Measurements from ENCODE around the gene SLC16A12. TPM values are rescaled to one million over a fixed set of nuclear protein-coding genes. Genes with fewer than 3 reads are reported as not detected.

SLC16A12 gene
- total RNA-seq, 2 experiments from 2014 or later: not detected

- Mint-ChIP-seq H3K4me1 (ENCODE audit: low read depth) (no peaks in the 10 kb centered on the region), H3K36me3 (ENCODE audit: low read depth) (no peaks in the 10 kb centered on the region), H3K4me3 (no peak overlapping the region), H3K27ac (no peak overlapping the region), H3K9me3 (no peaks in the 10 kb centered on the region), H3K27me3 (peaks cover 9% of the 10 kb centered on the region)
- intact Hi-C loops (cut with micrococcal nuclease): no loop called here
- no peak for DNase-seq
- no peak for ATAC-seq
- TF ChIP-seq, protein P1, sequence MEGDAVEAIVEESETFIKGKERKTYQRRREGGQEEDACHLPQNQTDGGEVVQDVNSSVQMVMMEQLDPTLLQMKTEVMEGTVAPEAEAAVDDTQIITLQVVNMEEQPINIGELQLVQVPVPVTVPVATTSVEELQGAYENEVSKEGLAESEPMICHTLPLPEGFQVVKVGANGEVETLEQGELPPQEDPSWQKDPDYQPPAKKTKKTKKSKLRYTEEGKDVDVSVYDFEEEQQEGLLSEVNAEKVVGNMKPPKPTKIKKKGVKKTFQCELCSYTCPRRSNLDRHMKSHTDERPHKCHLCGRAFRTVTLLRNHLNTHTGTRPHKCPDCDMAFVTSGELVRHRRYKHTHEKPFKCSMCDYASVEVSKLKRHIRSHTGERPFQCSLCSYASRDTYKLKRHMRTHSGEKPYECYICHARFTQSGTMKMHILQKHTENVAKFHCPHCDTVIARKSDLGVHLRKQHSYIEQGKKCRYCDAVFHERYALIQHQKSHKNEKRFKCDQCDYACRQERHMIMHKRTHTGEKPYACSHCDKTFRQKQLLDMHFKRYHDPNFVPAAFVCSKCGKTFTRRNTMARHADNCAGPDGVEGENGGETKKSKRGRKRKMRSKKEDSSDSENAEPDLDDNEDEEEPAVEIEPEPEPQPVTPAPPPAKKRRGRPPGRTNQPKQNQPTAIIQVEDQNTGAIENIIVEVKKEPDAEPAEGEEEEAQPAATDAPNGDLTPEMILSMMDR (IDR thresholded peaks at IDR 0.05): no peak
- ChIA-PET CTCF (interaction anchor here (0.7 kb wide), 1 partner anchor 237 kb away, joined by 3 read pairs; the partner anchor contains the start of gene KIF20B), POLR2A (no interaction called here)
These were observed 71.4 kb downstream of the SLC16A12 start for GRCh38 chr10:89463846-89464537.

DNA sequence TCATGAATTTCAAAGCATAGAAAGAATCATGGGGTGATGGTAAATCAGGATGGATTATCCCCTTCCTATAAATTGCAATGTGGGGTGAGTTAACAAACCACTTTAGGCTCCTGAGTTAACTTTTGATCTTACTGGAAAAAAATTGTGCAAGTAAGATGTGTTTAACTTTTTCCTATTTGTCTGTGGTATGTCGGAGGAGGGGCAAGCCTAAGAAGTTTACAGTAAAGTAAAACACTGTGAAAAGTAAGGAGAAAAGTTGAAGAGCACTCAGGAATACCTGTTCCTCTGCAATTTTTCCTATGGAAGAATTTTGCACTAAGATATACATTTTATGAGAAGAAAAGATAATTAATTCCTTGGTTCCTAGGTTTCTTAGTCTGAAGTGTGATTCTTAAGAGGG lies 76.6 kb downstream of the SLC16A12 start:
- ATAC-seq: no peak
- H3K9me3 Mint-ChIP-seq: no peaks in the 10 kb centered on the region
- peaks cover 12% of the 10 kb centered on the region for H3K27me3 Mint-ChIP-seq
- intact Hi-C loops (cut with micrococcal nuclease): no loop called here
- ChIA-PET CTCF (interaction anchor here (1.0 kb wide), 1 partner anchor 24 kb away, joined by 3 read pairs; no protein-coding TSS in a partner anchor), POLR2A (interaction anchor here (0.6 kb wide), 1 partner anchor 22 kb away, joined by 3 read pairs; no protein-coding TSS in a partner anchor)
- no peaks in the 10 kb centered on the region for H3K36me3 Mint-ChIP-seq (ENCODE audit: low read depth)
- no peaks in the 10 kb centered on the region for H3K4me1 Mint-ChIP-seq (ENCODE audit: low read depth)
- TF ChIP-seq, protein P1 (IDR thresholded peaks at IDR 0.05): no peak
- no peak for DNase-seq
- no peak overlapping the region for H3K4me3 Mint-ChIP-seq
- H3K27ac Mint-ChIP-seq: no peak overlapping the region

DNA sequence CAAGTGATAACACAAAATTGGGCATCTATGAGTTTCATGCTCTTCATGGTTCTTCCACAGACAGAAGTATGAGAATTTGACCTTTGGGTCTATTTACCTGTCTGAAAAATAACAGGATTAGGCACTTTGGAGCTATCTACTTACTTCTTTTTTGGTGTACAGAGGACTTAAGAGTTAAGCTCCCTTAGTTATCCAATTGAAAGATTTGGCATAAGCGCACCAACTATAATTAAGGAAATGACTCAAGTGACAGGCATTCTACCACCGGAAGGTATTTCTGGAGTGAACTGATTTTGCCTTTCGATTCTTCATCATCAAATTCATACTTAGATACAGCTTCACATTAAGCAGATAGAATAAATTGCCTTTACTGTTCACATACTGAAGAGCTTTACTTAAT lies 77.1 kb downstream of the SLC16A12 start:
- no peak for ATAC-seq
- no peaks in the 10 kb centered on the region for H3K36me3 Mint-ChIP-seq (ENCODE audit: low read depth)
- POLR2A ChIA-PET: no interaction called here
- peaks cover 12% of the 10 kb centered on the region for H3K27me3 Mint-ChIP-seq
- H3K27ac Mint-ChIP-seq: no peak overlapping the region
- H3K9me3 Mint-ChIP-seq: no peaks in the 10 kb centered on the region
- CTCF ChIA-PET: interaction anchor here (1.0 kb wide), 1 partner anchor 23 kb away, joined by 3 read pairs; no protein-coding TSS in a partner anchor
- intact Hi-C loops (cut with micrococcal nuclease): no loop called here
- no peaks in the 10 kb centered on the region for H3K4me1 Mint-ChIP-seq (ENCODE audit: low read depth)
- DNase-seq: no peak
- TF ChIP-seq, protein P1 (IDR thresholded peaks at IDR 0.05): no peak
- no peak overlapping the region for H3K4me3 Mint-ChIP-seq

DNA sequence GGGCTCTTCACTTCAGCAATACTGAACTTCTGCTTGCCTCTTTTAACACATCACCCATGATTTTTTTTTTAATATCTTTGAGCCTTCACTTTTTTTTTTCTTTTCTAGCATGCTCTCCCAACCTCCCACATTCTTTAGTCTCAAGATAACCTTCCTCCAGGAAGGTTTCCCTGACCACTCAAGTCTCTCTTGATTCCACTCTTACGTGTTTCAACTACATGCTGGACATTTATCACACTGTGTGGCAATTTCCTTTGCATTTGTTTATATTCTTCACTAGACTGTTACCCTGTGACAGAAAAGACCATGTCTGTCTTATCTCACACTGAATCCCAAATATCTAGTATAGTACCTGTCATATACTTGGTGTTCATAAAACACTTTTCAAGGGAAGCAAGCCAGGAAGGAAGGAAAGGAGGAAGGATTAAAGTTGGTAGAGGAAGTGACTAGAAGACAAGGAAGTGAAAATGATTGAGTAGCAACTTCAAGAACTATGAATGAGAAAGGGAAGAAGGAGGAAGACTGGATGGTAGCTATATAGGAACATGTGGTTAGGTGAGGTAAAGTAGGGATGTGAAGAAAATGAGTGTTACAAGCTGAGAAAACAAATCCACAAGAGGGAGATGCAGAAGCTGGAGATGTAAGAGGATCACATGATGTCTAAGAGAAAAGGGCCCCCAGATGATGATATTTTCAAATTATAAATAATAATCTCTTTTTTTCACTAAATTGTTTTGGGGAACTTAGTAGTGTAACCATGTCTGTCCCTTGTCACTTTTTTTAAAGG lies 80.6 kb downstream of the SLC16A12 start:
- TF ChIP-seq, protein P1 (IDR thresholded peaks at IDR 0.05): no peak
- ATAC-seq (no peak), DNase-seq (no peak)
- CTCF ChIA-PET: no interaction called here
- Mint-ChIP-seq H3K4me3 (no peak overlapping the region), H3K4me1 (ENCODE audit: low read depth) (peaks cover 3% of the 10 kb centered on the region), H3K27me3 (peaks cover 6% of the 10 kb centered on the region), H3K36me3 (ENCODE audit: low read depth) (no peaks in the 10 kb centered on the region), H3K9me3 (no peaks in the 10 kb centered on the region), H3K27ac (no peak overlapping the region)
- intact Hi-C loops (cut with micrococcal nuclease): no loop called here
- POLR2A ChIA-PET: no interaction called here

DNA sequence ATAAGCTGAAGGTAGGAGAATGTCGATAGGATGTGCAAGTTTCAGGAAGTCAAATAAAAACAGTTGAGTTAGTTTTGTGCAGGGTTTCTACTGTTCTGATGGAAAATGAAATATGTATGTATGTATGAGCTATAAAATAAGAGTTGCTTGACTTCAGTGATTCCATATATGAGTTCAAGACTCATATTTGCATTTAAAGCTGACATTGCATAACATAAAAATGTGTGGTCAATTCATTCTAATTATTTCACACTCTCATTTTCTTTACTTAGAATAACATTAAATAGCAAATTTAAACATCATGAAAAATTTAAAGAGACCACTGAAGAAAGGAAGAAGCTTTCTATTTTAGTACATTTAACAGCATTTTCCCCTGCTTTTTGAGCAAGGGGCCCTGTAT lies 83.2 kb downstream of the SLC16A12 start:
- no peak overlapping the region for H3K4me3 Mint-ChIP-seq
- intact Hi-C loops (cut with micrococcal nuclease): no loop called here
- H3K4me1 Mint-ChIP-seq (ENCODE audit: low read depth): peaks cover 3% of the 10 kb centered on the region
- ATAC-seq: no peak
- CTCF ChIA-PET: no interaction called here
- POLR2A ChIA-PET: no interaction called here
- TF ChIP-seq, protein P1 (IDR thresholded peaks at IDR 0.05): no peak
- no peak for DNase-seq
- no peaks in the 10 kb centered on the region for H3K9me3 Mint-ChIP-seq
- no peaks in the 10 kb centered on the region for H3K36me3 Mint-ChIP-seq (ENCODE audit: low read depth)
- H3K27me3 Mint-ChIP-seq: peaks cover 6% of the 10 kb centered on the region
- H3K27ac Mint-ChIP-seq: no peak overlapping the region

Data from activated CD8-positive, alpha-beta T cell treated with anti-CD3 and anti-CD28 coated beads for 36 hours (primary cell).